Activated gamma-delta T cell treated with Interleukin-2 at 50 U/mL for 16 hours (primary cell): ENCODE data around the gene MFAP1.
"Not testable (repeated sequence)": the region's sequence is repeated elsewhere in the genome, so short reads cannot be mapped to it uniquely, and the experiment has no call there.

Source experiments
- DNase-seq: peaks from one replicate; pipeline ENCODE4 v3.0.0-alpha.2; 2020

The MFAP1 gene

DNA sequence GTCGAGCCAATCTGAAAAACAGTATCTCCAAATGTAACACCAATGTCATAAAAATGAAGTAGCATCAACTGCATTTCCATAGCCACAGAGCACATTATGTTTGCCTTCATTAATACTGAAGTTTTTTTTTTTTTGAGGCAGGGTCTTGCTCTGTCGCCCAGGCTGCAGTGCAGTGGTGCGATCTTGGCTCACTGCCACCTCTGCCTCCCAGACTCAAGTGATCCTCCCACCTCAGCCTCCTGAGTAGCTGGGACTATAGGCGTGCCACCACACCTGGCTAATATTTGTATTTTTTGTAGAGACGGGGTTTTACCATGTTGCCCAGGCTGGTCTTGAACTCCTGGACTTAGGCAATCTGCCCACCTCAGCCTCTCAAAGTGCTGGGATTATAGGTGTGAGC, 9.4 kb downstream of the MFAP1 start:
- DNase-seq = not testable (repeated sequence)

GRCh38 chr15:43808960-43809678, 15.4 kb downstream of the MFAP1 start:
- DNase-seq = no peak

- DNase-seq = no peak
These were observed 16.0 kb downstream of the MFAP1 start for GRCh38 chr15:43808435-43808950.

DNA sequence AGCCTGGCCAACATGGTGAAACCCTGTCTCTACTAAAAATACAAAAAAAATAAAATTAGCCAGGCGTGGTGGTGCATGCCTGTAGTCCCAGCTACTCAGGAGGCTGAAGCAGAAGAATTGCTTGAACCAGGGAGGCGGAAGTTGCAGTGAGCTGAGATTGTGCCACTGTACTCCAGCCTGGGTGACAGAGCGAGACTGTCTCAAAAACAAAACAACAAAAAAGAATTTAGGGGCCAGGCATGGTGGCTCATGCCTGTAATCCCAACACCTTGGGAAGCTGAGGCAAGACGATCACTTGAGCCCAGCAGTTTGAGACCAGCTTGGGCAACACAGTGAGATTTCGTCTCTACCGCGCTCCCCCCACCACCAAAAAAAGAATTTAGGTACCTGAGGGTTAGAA, 21.8 kb downstream of the MFAP1 start:
- DNase-seq = not testable (repeated sequence)

- peak; percentile 93 for DNase-seq
These were observed 24.0 kb downstream of the MFAP1 start, which contains the start of gene HYPK for GRCh38 chr15:43800286-43801141. HYPK (plus strand) TSS chr15:43800599; CDS start chr15:43800623, 24 bp downstream.

DNA sequence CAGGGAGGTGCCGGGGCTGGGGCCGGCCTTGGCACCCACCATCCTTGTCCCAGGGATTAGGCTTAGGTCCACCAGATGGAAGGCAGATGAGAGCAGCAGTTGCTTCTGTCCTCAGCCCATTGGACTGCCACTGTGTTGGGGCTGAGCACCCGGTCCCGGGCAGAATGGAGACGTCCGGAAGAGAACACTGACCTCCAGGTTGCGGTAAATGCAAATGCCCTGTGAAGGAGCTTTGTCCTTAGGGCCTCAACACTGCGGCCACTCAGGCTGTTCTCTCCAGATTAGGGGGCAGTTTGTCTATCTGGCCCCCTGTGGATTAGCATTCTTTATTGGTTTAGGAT, 24.6 kb downstream of the MFAP1 start, which contains the start of gene SERINC4:
SERINC4 (minus strand) TSS at position 276 of the 341 bp plus-strand sequence; CDS start at position 42, 234 bp downstream.
- DNase-seq = no peak

GRCh38 chr15:43799209-43799944, 25.1 kb downstream of the MFAP1 start:
- DNase-seq = no peak

- DNase-seq = no peak
These were observed 27.9 kb downstream of the MFAP1 start for GRCh38 chr15:43796566-43796965.

DNA sequence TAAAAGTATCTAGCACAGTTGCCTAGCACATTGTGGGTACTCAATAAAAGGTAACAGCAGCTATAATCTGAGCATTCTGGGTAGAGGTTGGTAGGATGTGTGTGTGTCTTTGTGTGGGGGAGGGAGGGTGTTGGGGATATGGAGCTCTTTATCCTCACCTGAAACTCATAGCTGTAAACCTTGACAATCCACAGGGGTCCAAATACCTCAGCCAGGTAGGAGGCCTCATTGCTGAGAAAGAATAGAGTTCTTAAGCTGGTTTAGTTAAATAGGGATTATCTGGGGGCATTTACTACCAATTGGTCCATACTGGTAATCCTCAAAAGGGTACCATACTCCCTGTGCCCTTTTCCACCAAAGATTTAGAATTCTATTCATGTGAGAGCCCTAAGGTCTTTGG, 28.5 kb downstream of the MFAP1 start:
- no peak for DNase-seq

DNA sequence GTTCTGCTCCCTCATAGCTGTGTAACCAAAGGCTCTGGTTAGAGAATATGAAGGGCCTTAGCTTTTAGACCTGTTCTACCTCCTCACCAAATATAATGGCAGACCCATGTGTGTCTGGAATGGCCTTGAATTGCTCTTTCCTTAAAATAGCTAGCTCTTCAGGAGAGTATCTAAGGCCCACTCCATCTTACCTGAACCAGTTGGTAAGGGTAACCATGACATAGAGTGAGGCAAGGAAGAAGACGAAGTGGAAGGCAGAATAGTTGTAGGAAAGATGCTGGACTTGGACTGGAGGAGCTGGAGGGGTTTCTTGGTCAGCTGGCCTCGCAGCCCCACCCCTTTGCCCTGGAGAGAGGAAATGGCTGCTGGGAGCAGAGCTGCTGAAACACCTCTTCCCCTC, 29.3 kb downstream of the MFAP1 start:
- DNase-seq = no peak

DNA sequence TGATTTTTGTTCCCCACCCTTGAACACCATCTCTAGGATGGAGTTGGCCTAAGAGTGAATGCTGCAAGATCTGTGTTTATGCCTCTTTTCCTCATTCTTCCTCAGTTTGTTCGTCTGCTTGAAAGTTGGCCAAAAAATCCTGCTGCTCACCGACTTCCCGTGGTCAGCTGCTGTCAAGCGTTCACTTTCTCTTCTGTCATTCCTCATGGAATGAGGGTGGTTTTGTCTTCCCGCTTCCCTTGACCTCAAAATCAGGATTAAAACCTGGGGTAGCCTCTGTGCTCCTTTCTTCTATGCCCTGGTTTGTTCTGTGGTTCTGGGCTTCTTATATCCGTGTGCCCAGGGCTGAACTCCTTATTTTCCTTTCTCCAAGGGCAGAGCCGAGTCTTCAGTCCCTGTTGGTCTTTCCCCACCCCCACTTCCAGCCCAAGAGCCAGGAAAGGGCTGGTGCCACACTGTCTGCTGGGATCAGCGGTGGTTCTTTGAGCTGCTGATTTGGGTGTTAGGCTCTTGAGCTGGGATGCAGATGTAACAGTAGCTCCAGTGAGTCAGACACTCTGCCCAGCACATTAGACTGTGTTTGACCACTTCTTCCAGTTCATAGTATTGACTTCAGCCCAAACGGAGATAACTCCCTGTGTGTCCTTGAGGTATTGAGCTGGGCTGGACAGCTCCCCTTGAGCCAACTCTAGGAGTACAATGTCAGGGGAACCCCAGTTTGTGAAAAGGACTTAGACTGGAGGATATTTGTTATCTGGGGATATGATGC, 30.0 kb downstream of the MFAP1 start:
- no peak for DNase-seq

DNA sequence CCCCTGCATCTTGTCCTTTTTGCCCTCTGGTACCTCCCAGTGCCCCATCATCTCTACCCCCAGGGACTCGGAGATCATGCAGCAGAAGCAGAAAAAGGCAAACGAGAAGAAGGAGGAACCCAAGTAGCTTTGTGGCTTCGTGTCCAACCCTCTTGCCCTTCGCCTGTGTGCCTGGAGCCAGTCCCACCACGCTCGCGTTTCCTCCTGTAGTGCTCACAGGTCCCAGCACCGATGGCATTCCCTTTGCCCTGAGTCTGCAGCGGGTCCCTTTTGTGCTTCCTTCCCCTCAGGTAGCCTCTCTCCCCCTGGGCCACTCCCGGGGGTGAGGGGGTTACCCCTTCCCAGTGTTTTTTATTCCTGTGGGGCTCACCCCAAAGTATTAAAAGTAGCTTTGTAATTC, 30.8 kb downstream of the MFAP1 start:
- DNase-seq = no peak

DNA sequence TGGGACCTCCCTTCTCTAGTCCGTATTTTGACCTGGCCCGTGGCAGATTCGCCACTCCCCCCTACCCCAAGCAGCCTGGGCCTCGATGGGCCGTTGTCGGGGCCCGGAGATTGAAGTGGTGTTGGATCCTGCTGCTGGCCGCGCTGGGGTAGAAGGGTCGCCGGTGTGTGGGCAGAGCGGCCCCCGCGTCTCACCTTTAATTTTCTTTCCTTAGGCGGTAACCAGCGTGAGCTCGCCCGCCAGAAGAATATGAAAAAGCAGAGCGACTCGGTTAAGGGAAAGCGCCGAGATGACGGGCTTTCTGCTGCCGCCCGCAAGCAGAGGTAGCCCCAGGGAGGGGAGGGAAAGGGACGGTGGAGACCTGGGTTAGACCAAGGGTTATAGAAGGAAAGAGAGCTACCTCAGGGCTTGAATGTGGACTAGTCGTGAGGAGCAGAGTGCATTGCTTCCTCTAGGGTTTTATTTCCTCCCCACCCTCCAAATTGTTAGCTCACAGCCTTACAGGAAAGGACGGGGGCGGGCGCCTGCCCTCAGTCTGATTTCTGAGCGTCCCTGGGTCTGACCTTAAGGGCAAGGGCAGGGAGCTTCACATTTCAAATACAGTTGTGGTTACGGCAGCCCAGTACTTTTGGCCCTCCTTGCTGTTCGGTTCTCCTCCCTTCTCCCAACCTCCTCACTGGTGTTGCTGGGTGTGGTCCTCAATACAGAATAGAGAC, 31.6 kb downstream of the MFAP1 start:
- no peak for DNase-seq

GRCh38 chr15:43791993-43792760, 32.3 kb downstream of the MFAP1 start, which contains the start of gene SERF2:
SERF2 (plus strand) TSS chr15:43792320; CDS start chr15:43792377, 57 bp downstream.
- peak; percentile 100 for DNase-seq

DNA sequence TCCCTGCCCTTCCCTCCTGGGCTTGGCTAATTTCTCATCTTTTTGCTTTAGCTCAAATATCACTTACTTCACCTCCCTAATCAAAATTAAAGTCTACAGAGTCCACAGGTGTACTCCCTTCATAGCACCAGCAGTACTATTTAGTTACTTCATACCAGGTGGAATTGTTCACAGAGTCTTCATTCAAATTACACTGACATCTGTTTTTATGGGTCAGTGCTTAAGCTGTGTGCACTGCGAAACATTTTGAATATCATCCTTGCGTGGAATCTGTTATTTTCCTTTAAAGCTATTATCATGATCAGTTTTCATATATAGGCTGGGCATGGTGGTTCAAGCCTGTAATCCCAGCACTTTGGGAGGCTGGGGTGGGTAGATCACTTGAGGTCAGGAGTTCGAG, 35.1 kb downstream of the MFAP1 start:
- no peak for DNase-seq

GRCh38 chr15:43779016-43779415, 45.5 kb downstream of the MFAP1 start:
- no peak for DNase-seq

- DNase-seq = peak; percentile 78
These were observed 47.1 kb downstream of the MFAP1 start for GRCh38 chr15:43777267-43777914.

- peak; percentile 72 for DNase-seq
These were observed 47.7 kb downstream of the MFAP1 start, which contains the start of gene ELL3 for GRCh38 chr15:43776718-43777266. ELL3 (minus strand) TSS chr15:43776966; CDS start chr15:43776901, 65 bp downstream.

GRCh38 chr15:43776101-43776717, 48.3 kb downstream of the MFAP1 start:
- no peak for DNase-seq
